ENCODE data around the gene FLOT2. TPM values are rescaled to one million over a fixed set of nuclear protein-coding genes. Genes with fewer than 3 reads are reported as not detected.

FLOT2 gene
- total and polyA plus RNA-seq, 10 of the 15 experiments (the other 5 are each of a cell fraction or from before 2014, with no cell fraction given) = 56.8 to 302 (median 149) TPM

- TF ChIP-seq SREBF2 (IDR thresholded peaks at IDR 0.05; ENCODE audit: low read length) = no peak
- TF ChIP-seq PRDM15 (CRISPR knock-in tag; IDR thresholded peaks at IDR 0.05) = no peak
- TF ChIP-seq FOS (IDR thresholded peaks at IDR 0.05; ENCODE audit: borderline replicate concordance, extremely low read depth, insufficient read length) = no peak
- TF ChIP-seq YBX1 (IDR thresholded peaks at IDR 0.05) = no peak
- TF ChIP-seq ZBTB40 (IDR thresholded peaks at IDR 0.05; ENCODE audit: borderline replicate concordance) = no peak; the same call in 1 of the 2 replicates
- no peak for TF ChIP-seq TCF12 (IDR thresholded peaks at IDR 0.05; ENCODE audit: low read depth, low read length)
- no peak for TF ChIP-seq CBX3 (IDR thresholded peaks at IDR 0.05; ENCODE audit: borderline replicate concordance, low read depth)
- TF ChIP-seq POLR2A (IDR thresholded peaks at IDR 0.05; ENCODE audit: low read depth, low read length) = peak; percentile 95
- peak; percentile 86 for TF ChIP-seq MXI1 (IDR thresholded peaks at IDR 0.05; ENCODE audit: low read depth, low read length)
- peak; percentile 75 for TF ChIP-seq RUNX3 (IDR thresholded peaks at IDR 0.05; ENCODE audit: low read length)
- no peak for TF ChIP-seq TBL1XR1 (IDR thresholded peaks at IDR 0.05; ENCODE audit: low read depth, low read length)
- 0 out of 2 replicates have a peak, but pooled peaks have one; percentile 52 for TF ChIP-seq TARDBP (IDR thresholded peaks at IDR 0.05; ENCODE audit: borderline replicate concordance)
- TF ChIP-seq CREM (IDR thresholded peaks at IDR 0.05; ENCODE audit: low read depth) = peak; percentile 77
- no peak for TF ChIP-seq MEF2B (IDR thresholded peaks at IDR 0.05; ENCODE audit: partially characterized antibody, poor library complexity, severe bottlenecking)
- no peak for TF ChIP-seq ATF3 (IDR thresholded peaks at IDR 0.05; ENCODE audit: borderline replicate concordance, extremely low read depth, low read depth, low read length)
- peak; percentile 86; the same call in 1 of the 2 replicates for TF ChIP-seq STAT1 (conservative IDR thresholded peaks at IDR 0.05)
- 0 out of 2 replicates have a peak, but pooled peaks have one; percentile 7 for TF ChIP-seq MTA2 (IDR thresholded peaks at IDR 0.05; ENCODE audit: low read depth)
- no peak for TF ChIP-seq PAX8 (IDR thresholded peaks at IDR 0.05)
- no peak for TF ChIP-seq CEBPZ (IDR thresholded peaks at IDR 0.05; ENCODE audit: low read depth, low read length)
These were observed 42.8 kb downstream of the FLOT2 start, which contains the start of gene ERAL1 (continued) for GRCh38 chr17:28854457-28855335.

All from GM12878 (cell line).